IMR-90 (cell line): ENCODE measurements around the gene TRIM63.
"Not testable (repeated sequence)": the region's sequence is repeated elsewhere in the genome, so short reads cannot be mapped to it uniquely, and the experiment has no call there.

ENCODE experiments used
- BHLHE40 ChIP-seq: fragments of 150-350 bp; IDR thresholded peaks from 2 replicates; pipeline ENCODE4 v1.6.1; 2016; ENCODE audit warnings: mild to moderate bottlenecking, low read depth, low read length
- CEBPB ChIP-seq: IDR thresholded peaks from 2 replicates; pipeline ENCODE4 v1.6.1; 2012; ENCODE audit warnings: low read depth, low read length, improper control_type of control experiment
- CHD1 ChIP-seq: IDR thresholded peaks from 2 replicates; pipeline ENCODE4 v1.6.1; 2012; ENCODE audit warnings: low read depth, low read length, improper control_type of control experiment
- FOS ChIP-seq: fragments of 150-350 bp; IDR thresholded peaks from 2 replicates; pipeline ENCODE4 v1.6.1; 2016; ENCODE audit warnings: low read depth, low read length
- MAZ ChIP-seq: IDR thresholded peaks from 2 replicates; pipeline ENCODE4 v1.6.1; 2012; ENCODE audit warnings: low read depth, mild to moderate bottlenecking, low read length, improper control_type of control experiment, moderate library complexity, borderline replicate concordance
- MXI1 ChIP-seq: IDR thresholded peaks from 2 replicates; pipeline ENCODE4 v1.6.1; 2012; ENCODE audit warnings: low read depth, mild to moderate bottlenecking, low read length, moderate library complexity, borderline replicate concordance
- NFE2L2 ChIP-seq: fragments of 150-350 bp; IDR thresholded peaks from 2 replicates; pipeline ENCODE4 v1.6.1; 2016; ENCODE audit warnings: low read depth, mild to moderate bottlenecking, low read length
- POLR2A ChIP-seq: IDR thresholded peaks from 2 replicates; pipeline ENCODE4 v1.6.1; 2012; ENCODE audit warnings: mild to moderate bottlenecking, low read depth, low read length
- RAD21 ChIP-seq: IDR thresholded peaks from 2 replicates; pipeline ENCODE4 v1.6.1; 2012; ENCODE audit warnings: low read length, improper control_type of control experiment
- RFX5 ChIP-seq: IDR thresholded peaks from 2 replicates; pipeline ENCODE4 v1.8.0; 2012; ENCODE audit warnings: low read depth, mild to moderate bottlenecking, low read length, moderate library complexity
- TF ChIP-seq, protein P1 (sequence below): fragments of 150-350 bp; IDR thresholded peaks from 2 replicates; pipeline ENCODE4 v1.6.1; 2017; ENCODE audit warnings: mild to moderate bottlenecking, antibody characterized with exemption, low read length, low read depth
- TF ChIP-seq, protein P2 (sequence below): conservative IDR thresholded peaks from 2 replicates; pipeline ENCODE4 v1.5.1; 2012; ENCODE audit warnings: mild to moderate bottlenecking, low read depth, low read length, improper control_type of control experiment
- TF ChIP-seq, protein P3 (sequence below): fragments of 150-350 bp; IDR thresholded peaks from 2 replicates; pipeline ENCODE4 v1.6.1; 2016; ENCODE audit warnings: low read depth, mild to moderate bottlenecking, low read length, moderate library complexity, borderline replicate concordance

DNA sequence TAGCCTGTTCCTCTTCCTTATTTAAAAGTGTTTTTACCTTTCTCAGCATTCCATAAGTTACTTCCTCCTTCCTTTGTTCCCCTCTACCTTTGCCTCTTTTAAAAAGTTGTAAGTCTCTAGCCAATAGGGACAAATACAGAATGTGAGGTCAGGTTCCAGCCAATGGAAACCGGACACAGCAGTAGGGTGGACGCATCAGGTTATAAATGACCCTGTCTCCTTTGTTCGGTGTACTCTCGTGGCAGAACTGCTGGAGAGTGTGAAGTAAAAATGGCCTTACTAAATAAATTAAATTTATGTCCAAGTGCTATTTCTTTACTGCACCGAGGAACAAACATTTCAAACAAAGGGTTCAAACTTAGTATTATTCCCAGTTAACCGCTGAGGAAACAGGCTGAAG, 26.1 kb upstream of the TRIM63 start:
- TF ChIP-seq, protein P1, sequence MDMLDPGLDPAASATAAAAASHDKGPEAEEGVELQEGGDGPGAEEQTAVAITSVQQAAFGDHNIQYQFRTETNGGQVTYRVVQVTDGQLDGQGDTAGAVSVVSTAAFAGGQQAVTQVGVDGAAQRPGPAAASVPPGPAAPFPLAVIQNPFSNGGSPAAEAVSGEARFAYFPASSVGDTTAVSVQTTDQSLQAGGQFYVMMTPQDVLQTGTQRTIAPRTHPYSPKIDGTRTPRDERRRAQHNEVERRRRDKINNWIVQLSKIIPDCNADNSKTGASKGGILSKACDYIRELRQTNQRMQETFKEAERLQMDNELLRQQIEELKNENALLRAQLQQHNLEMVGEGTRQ: not testable (repeated sequence)
- TF ChIP-seq, protein P2, sequence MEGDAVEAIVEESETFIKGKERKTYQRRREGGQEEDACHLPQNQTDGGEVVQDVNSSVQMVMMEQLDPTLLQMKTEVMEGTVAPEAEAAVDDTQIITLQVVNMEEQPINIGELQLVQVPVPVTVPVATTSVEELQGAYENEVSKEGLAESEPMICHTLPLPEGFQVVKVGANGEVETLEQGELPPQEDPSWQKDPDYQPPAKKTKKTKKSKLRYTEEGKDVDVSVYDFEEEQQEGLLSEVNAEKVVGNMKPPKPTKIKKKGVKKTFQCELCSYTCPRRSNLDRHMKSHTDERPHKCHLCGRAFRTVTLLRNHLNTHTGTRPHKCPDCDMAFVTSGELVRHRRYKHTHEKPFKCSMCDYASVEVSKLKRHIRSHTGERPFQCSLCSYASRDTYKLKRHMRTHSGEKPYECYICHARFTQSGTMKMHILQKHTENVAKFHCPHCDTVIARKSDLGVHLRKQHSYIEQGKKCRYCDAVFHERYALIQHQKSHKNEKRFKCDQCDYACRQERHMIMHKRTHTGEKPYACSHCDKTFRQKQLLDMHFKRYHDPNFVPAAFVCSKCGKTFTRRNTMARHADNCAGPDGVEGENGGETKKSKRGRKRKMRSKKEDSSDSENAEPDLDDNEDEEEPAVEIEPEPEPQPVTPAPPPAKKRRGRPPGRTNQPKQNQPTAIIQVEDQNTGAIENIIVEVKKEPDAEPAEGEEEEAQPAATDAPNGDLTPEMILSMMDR: not testable (repeated sequence)
- not testable (repeated sequence) for TF ChIP-seq CHD1, RFX5, POLR2A, NFE2L2, CEBPB, RAD21, MAZ, MXI1, FOS, BHLHE40
- TF ChIP-seq, protein P3, sequence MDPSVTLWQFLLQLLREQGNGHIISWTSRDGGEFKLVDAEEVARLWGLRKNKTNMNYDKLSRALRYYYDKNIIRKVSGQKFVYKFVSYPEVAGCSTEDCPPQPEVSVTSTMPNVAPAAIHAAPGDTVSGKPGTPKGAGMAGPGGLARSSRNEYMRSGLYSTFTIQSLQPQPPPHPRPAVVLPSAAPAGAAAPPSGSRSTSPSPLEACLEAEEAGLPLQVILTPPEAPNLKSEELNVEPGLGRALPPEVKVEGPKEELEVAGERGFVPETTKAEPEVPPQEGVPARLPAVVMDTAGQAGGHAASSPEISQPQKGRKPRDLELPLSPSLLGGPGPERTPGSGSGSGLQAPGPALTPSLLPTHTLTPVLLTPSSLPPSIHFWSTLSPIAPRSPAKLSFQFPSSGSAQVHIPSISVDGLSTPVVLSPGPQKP: not testable (repeated sequence)
